Measurements from ENCODE around the gene CCND3. TPM values are rescaled to one million over a fixed set of nuclear protein-coding genes. Genes with fewer than 3 reads are reported as not detected.

Gene CCND3
- total and polyA plus RNA-seq, 2 of the 8 experiments (the other 6 are each of a cell fraction or from before 2014, with no cell fraction given), result 30.6 to 32.9 TPM

Small RNA genes within 50 kb of the gene (small RNA-seq; reads per million reads assigned to genes)
- gene RF00019 (ENCODE audit: insufficient read depth), result not detected

Other genes with a start within 250 kb of the CCND3 start
- 2.3 and 2.4 TPM in 2 replicates for gene TFEB, start 206.2 kb downstream of the CCND3 start, total RNA-seq (2021; fragmentation: NEBNext Ultra II Directional; extraction: Animal tissue kit (Norgen Biotek cat#: 25700))
- 5.9 and 6.7 TPM in 2 replicates for gene TFEB, start 206.2 kb downstream of the CCND3 start, polyA plus RNA-seq (2011; rRNA removed)
- gene PGC, start 194.4 kb downstream of the CCND3 start, total RNA-seq (2021; fragmentation: NEBNext Ultra II Directional; extraction: Animal tissue kit (Norgen Biotek cat#: 25700)), result not detected in 2 replicates
- 0.09 and 0.25 TPM in 2 replicates for gene PGC, start 194.4 kb downstream of the CCND3 start, polyA plus RNA-seq (2011; rRNA removed)
- 3.4 and 3.9 TPM in 2 replicates for gene FRS3, start 161.9 kb downstream of the CCND3 start, total RNA-seq (2021; fragmentation: NEBNext Ultra II Directional; extraction: Animal tissue kit (Norgen Biotek cat#: 25700))
- gene FRS3, start 161.9 kb downstream of the CCND3 start, polyA plus RNA-seq (2011; rRNA removed), result 4.4 and 8.4 TPM in 2 replicates
- 0.67 and 1.4 TPM in 2 replicates for gene PRICKLE4, start 161.0 kb downstream of the CCND3 start, total RNA-seq (2021; fragmentation: NEBNext Ultra II Directional; extraction: Animal tissue kit (Norgen Biotek cat#: 25700))
- 0.32 and 0.38 TPM in 2 replicates for gene PRICKLE4, start 161.0 kb downstream of the CCND3 start, polyA plus RNA-seq (2011; rRNA removed)
- 216 and 228 TPM in 2 replicates for gene TOMM6, start 154.1 kb downstream of the CCND3 start, total RNA-seq (2021; fragmentation: NEBNext Ultra II Directional; extraction: Animal tissue kit (Norgen Biotek cat#: 25700))
- 457 and 560 TPM in 2 replicates for gene TOMM6, start 154.1 kb downstream of the CCND3 start, polyA plus RNA-seq (2011; rRNA removed)
- 21.1 and 24.4 TPM in 2 replicates for gene USP49, start 46.4 kb downstream of the CCND3 start, total RNA-seq (2021; fragmentation: NEBNext Ultra II Directional; extraction: Animal tissue kit (Norgen Biotek cat#: 25700))
- gene USP49, start 46.4 kb downstream of the CCND3 start, polyA plus RNA-seq (2011; rRNA removed), result 6.9 and 10.8 TPM in 2 replicates
- gene MED20, start 20.7 kb downstream of the CCND3 start, total RNA-seq (2021; fragmentation: NEBNext Ultra II Directional; extraction: Animal tissue kit (Norgen Biotek cat#: 25700)), result 38.7 and 42.9 TPM in 2 replicates
- gene MED20, start 20.7 kb downstream of the CCND3 start, polyA plus RNA-seq (2011; rRNA removed), result 46.6 and 51.8 TPM in 2 replicates
- 43.9 and 49.2 TPM in 2 replicates for gene BYSL, start 20.3 kb downstream of the CCND3 start, total RNA-seq (2021; fragmentation: NEBNext Ultra II Directional; extraction: Animal tissue kit (Norgen Biotek cat#: 25700))
- 37.3 and 42.8 TPM in 2 replicates for gene BYSL, start 20.3 kb downstream of the CCND3 start, polyA plus RNA-seq (2011; rRNA removed)
- 32.7 and 34.0 TPM in 2 replicates for gene TAF8, start 108.7 kb upstream of the CCND3 start, total RNA-seq (2021; fragmentation: NEBNext Ultra II Directional; extraction: Animal tissue kit (Norgen Biotek cat#: 25700))
- 32.2 and 36.6 TPM in 2 replicates for gene TAF8, start 108.7 kb upstream of the CCND3 start, polyA plus RNA-seq (2011; rRNA removed)
- 62.2 and 64.0 TPM in 2 replicates for gene C6orf132, start 200.8 kb upstream of the CCND3 start, total RNA-seq (2021; fragmentation: NEBNext Ultra II Directional; extraction: Animal tissue kit (Norgen Biotek cat#: 25700))
- gene C6orf132, start 200.8 kb upstream of the CCND3 start, polyA plus RNA-seq (2011; rRNA removed), result 31.5 and 33.8 TPM in 2 replicates
- gene GUCA1A, start 231.6 kb upstream of the CCND3 start, total RNA-seq (2021; fragmentation: NEBNext Ultra II Directional; extraction: Animal tissue kit (Norgen Biotek cat#: 25700)), result 4.6 and 5.2 TPM in 2 replicates
- gene GUCA1A, start 231.6 kb upstream of the CCND3 start, polyA plus RNA-seq (2011; rRNA removed), result 23.4 and 24.6 TPM in 2 replicates

All from H1 (cell line).